Measurements from ENCODE around the gene DBR1. TPM values are rescaled to one million over a fixed set of nuclear protein-coding genes. Genes with fewer than 3 reads are reported as not detected.

DBR1 gene
- total RNA-seq, 5 donors from 2014 or later (not counting 1 experiment from before 2014, with no cell fraction given) = 13.1 to 32.2 (median 27.2) TPM

GRCh38 chr3:138119423-138119766 is 55.3 kb downstream of the DBR1 start:
- Mint-ChIP-seq H3K9me3 (no peaks in the 10 kb centered on the region), H3K4me1 (peaks cover 6 to 11% (median 9%) of the 10 kb centered on the region in 3 donors), H3K4me3 (no peak overlapping the region), H3K36me3 (no peaks in the 10 kb centered on the region), H3K27ac (no peak overlapping the region), H3K27me3 (peaks cover 28 to 38% of the 10 kb centered on the region in 2 donors)
- ChIA-PET CTCF (interaction anchor here in 1 of 2 donors (1.9 kb wide), 1 partner anchor 50 kb away, joined by 9 read pairs; no protein-coding TSS in a partner anchor), POLR2A (no interaction called here)
- no peaks in the 10 kb centered on the region for H3K36me3 ChIP-seq (ENCODE audit: control insufficient read depth in 2 of 2, extremely low read depth in 1 of 2, insufficient read depth in 1 of 2, low read length in 1 of 2)
- no peaks in the 10 kb centered on the region for H3K9me3 ChIP-seq
- no CpG with 5 or more reads among the region's 4 CpGs for WGBS (ENCODE audit: insufficient coverage)
- DNase-seq (no peak), ATAC-seq (replicated peaks in 1 of 4) (no peak)
- peaks cover 0 to 12% of the 10 kb centered on the region in 2 experiments for H3K4me1 ChIP-seq (ENCODE audit: control insufficient read depth in 1 of 2, extremely low read depth in 1 of 2, insufficient read depth in 2 of 2, low read length in 2 of 2)
- H3K27ac ChIP-seq (ENCODE audit: low read length) = no peak overlapping the region
- H3K27me3 ChIP-seq (replicated peaks in 1 of 2; ENCODE audit: control insufficient read depth in 2 of 2, extremely low read depth in 1 of 2, insufficient read depth in 2 of 2, low read length in 1 of 2) = peaks cover 0 to 31% of the 10 kb centered on the region in 2 experiments
- no peak overlapping the region for H3K4me3 ChIP-seq (ENCODE audit: control insufficient read depth in 1 of 2, extremely low read depth in 1 of 2, low read length in 1 of 2)

- DNase-seq (peak in 24 of 35 experiments; percentile 2 to 53 (median 20)), ATAC-seq (replicated peaks in 1 of 4) (peak; percentile 55 to 69 (median 57))
- Mint-ChIP-seq H3K27me3 (peaks cover 28 to 41% of the 10 kb centered on the region in 2 donors), H3K4me1 (peaks cover 6 to 12% (median 9%) of the 10 kb centered on the region in 3 donors), H3K4me3 (no peak overlapping the region), H3K36me3 (no peaks in the 10 kb centered on the region), H3K9me3 (no peaks in the 10 kb centered on the region), H3K27ac (no peak overlapping the region)
- Histone ChIP-seq H3K27ac (ENCODE audit: low read length) (no peak overlapping the region), H3K27me3 (replicated peaks in 1 of 2; ENCODE audit: control insufficient read depth in 2 of 2, extremely low read depth in 1 of 2, insufficient read depth in 2 of 2, low read length in 1 of 2) (peaks cover 0 to 36% of the 10 kb centered on the region in 2 experiments), H3K9me3 (no peaks in the 10 kb centered on the region), H3K4me1 (ENCODE audit: control insufficient read depth in 1 of 2, extremely low read depth in 1 of 2, insufficient read depth in 2 of 2, low read length in 2 of 2) (peaks cover 0 to 14% of the 10 kb centered on the region in 2 experiments), H3K36me3 (ENCODE audit: control insufficient read depth in 2 of 2, extremely low read depth in 1 of 2, insufficient read depth in 1 of 2, low read length in 1 of 2) (no peaks in the 10 kb centered on the region), H3K4me3 (ENCODE audit: control insufficient read depth in 1 of 2, extremely low read depth in 1 of 2, low read length in 1 of 2) (no peak overlapping the region)
- POLR2A ChIA-PET = no interaction called here
- CTCF ChIA-PET = interaction anchor here (0.5 to 1.9 kb wide), 7 partner anchors 8 to 1796 kb away, joined by 3 to 9 read pairs (median 6); no protein-coding TSS in a partner anchor
- WGBS (ENCODE audit: insufficient coverage) = 40% methylated on average over 1 of the region's 8 CpGs
These were observed 55.9 kb downstream of the DBR1 start for GRCh38 chr3:138118612-138119422.

DNA sequence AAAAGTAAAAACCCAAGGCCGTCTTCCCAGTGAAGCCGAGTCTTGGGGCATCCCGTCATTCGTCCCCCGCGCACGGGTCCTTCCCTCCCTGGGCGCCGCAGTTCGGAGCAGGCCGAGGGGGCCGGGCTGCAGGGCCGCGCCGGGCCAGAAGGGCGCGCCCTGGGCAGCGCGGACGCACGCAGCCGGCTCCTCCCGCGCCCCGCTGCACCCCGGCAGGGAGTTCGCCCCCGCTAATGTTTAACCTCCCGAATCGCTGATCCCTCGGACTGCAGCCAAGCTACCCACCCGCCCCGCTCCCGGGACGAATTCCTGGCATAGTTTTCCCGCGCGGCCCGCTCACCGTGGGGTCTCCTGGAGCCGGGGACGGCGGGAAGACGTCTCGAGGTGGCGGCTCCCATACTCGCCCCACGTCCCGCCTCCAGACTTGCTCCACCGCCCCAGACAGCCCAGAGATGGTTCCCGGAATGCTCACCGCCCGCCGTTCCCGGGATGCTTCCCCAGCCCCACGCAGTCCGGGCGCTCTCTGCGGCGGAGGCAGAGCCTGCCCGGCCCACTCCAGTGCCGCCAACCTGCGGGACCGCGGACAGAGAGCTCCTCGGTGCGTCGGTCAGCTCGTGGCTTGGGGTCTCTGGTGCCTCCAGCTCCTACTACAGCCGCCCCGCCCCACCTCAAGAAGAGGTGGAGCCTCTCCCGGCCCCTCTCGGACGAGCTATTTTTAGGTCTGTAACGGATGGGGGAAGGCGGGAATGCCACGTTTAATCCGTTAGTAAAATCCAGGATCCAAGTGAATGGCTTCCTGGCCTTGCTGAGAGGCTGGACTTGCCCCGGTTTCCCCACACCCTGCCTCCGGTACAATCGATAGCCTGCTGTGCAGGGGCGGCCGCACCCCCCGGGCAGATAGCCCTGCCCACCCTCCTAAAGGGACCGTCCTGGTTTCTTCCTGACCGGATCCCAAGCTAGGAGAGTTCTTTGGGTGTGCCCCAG is 59.4 kb downstream of the DBR1 start, which contains the start of gene DZIP1L:
DZIP1L (minus strand) TSS at position 621 of the 984 bp plus-strand sequence. CDS start 11,637 bp downstream, outside the sequence.
- no peaks in the 10 kb centered on the region for H3K9me3 ChIP-seq
- Mint-ChIP-seq H3K4me1 (peaks cover 6 to 12% (median 9%) of the 10 kb centered on the region in 3 donors), H3K4me3 (peak within 1 kb of the TSS; percentile 70 to 75 (median 73)), H3K36me3 (no peaks in the 10 kb centered on the region), H3K27me3 (peaks cover 45 to 51% of the 10 kb centered on the region in 2 donors), H3K9me3 (no peaks in the 10 kb centered on the region), H3K27ac (no peak within 1 kb of the TSS)
- peak within 1 kb of the TSS; percentile 49 to 52 for H3K4me3 ChIP-seq (ENCODE audit: control insufficient read depth in 1 of 2, extremely low read depth in 1 of 2, low read length in 1 of 2)
- CTCF ChIA-PET = no interaction called here
- H3K36me3 ChIP-seq (ENCODE audit: control insufficient read depth in 2 of 2, extremely low read depth in 1 of 2, insufficient read depth in 1 of 2, low read length in 1 of 2) = no peaks in the 10 kb centered on the region
- peak; percentile 79 to 86 (median 82) for ATAC-seq (replicated peaks in 1 of 4)
- POLR2A ChIA-PET = no interaction called here
- WGBS (ENCODE audit: insufficient coverage) = 2% methylated on average over 72 of the region's 86 CpGs
- H3K4me1 ChIP-seq (ENCODE audit: control insufficient read depth in 1 of 2, extremely low read depth in 1 of 2, insufficient read depth in 2 of 2, low read length in 2 of 2) = peaks cover 0 to 14% of the 10 kb centered on the region in 2 experiments
- H3K27me3 ChIP-seq (replicated peaks in 1 of 2; ENCODE audit: control insufficient read depth in 2 of 2, extremely low read depth in 1 of 2, insufficient read depth in 2 of 2, low read length in 1 of 2) = peaks cover 0 to 33% of the 10 kb centered on the region in 2 experiments
- DNase-seq = peak in 7 of 35 experiments; percentile 4 to 35 (median 13)
- no peak within 1 kb of the TSS for H3K27ac ChIP-seq (ENCODE audit: low read length)

- POLR2A ChIA-PET = no interaction called here
- H3K4me1 ChIP-seq (ENCODE audit: control insufficient read depth in 1 of 2, extremely low read depth in 1 of 2, insufficient read depth in 2 of 2, low read length in 2 of 2) = peaks cover 0 to 14% of the 10 kb centered on the region in 2 experiments
- H3K27me3 ChIP-seq (replicated peaks in 1 of 2; ENCODE audit: control insufficient read depth in 2 of 2, extremely low read depth in 1 of 2, insufficient read depth in 2 of 2, low read length in 1 of 2) = peaks cover 0 to 33% of the 10 kb centered on the region in 2 experiments
- Mint-ChIP-seq H3K36me3 (no peaks in the 10 kb centered on the region), H3K27ac (no peak overlapping the region), H3K4me1 (peaks cover 6 to 12% (median 9%) of the 10 kb centered on the region in 3 donors), H3K4me3 (peak overlapping the region; percentile 56 to 73 (median 71)), H3K9me3 (no peaks in the 10 kb centered on the region), H3K27me3 (peaks cover 48 to 51% of the 10 kb centered on the region in 2 donors)
- no peak for ATAC-seq (replicated peaks in 1 of 4)
- WGBS (ENCODE audit: insufficient coverage) = 56% methylated on average over 6 of the region's 9 CpGs
- no peaks in the 10 kb centered on the region for H3K9me3 ChIP-seq
- CTCF ChIA-PET = no interaction called here
- no peak overlapping the region for H3K27ac ChIP-seq (ENCODE audit: low read length)
- DNase-seq = no peak
- H3K36me3 ChIP-seq (ENCODE audit: control insufficient read depth in 2 of 2, extremely low read depth in 1 of 2, insufficient read depth in 1 of 2, low read length in 1 of 2) = no peaks in the 10 kb centered on the region
- peak overlapping the region in 1 of 2 donors; percentile 49 for H3K4me3 ChIP-seq (ENCODE audit: control insufficient read depth in 1 of 2, extremely low read depth in 1 of 2, low read length in 1 of 2)
These were observed 60.2 kb downstream of the DBR1 start for GRCh38 chr3:138114431-138114918.

DNA sequence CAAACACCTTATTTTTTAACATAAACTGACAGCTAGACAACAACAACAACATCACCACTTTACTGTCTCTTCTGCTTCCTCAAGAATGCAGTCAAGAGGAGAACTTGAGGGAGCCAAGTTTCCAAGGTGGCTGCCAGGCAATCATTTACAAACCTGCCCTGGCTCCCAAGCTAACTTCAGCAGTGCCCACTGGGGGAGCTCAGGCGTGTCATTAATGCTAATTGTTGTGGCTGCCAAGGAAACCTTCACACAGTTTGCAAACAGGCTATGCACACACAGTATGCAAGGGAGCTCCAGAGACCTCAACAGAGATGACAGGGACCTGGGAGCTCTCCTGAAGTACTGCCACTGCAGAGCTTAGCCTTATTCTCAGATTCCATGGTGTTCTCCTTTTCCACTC is 61.4 kb downstream of the DBR1 start:
- DNase-seq = no peak
- peaks cover 6 to 12% (median 9%) of the 10 kb centered on the region in 3 donors for H3K4me1 Mint-ChIP-seq
- ChIA-PET POLR2A (no interaction called here), CTCF (no interaction called here)
- Histone ChIP-seq H3K36me3 (ENCODE audit: control insufficient read depth in 2 of 2, extremely low read depth in 1 of 2, insufficient read depth in 1 of 2, low read length in 1 of 2) (no peaks in the 10 kb centered on the region), H3K4me3 (ENCODE audit: control insufficient read depth in 1 of 2, extremely low read depth in 1 of 2, low read length in 1 of 2) (no peak overlapping the region), H3K27me3 (replicated peaks in 1 of 2; ENCODE audit: control insufficient read depth in 2 of 2, extremely low read depth in 1 of 2, insufficient read depth in 2 of 2, low read length in 1 of 2) (peaks cover 0 to 25% of the 10 kb centered on the region in 2 experiments), H3K4me1 (ENCODE audit: control insufficient read depth in 1 of 2, extremely low read depth in 1 of 2, insufficient read depth in 2 of 2, low read length in 2 of 2) (peaks cover 0 to 14% of the 10 kb centered on the region in 2 experiments), H3K27ac (ENCODE audit: low read length) (no peak overlapping the region), H3K9me3 (no peaks in the 10 kb centered on the region)
- H3K9me3 Mint-ChIP-seq = no peaks in the 10 kb centered on the region
- WGBS (ENCODE audit: insufficient coverage) = 75% methylated on average over 1 of the region's 1 CpG
- peaks cover 45 to 49% of the 10 kb centered on the region in 2 donors for H3K27me3 Mint-ChIP-seq
- ATAC-seq (replicated peaks in 1 of 4) = no peak
- H3K36me3 Mint-ChIP-seq = no peaks in the 10 kb centered on the region
- no peak overlapping the region for H3K27ac Mint-ChIP-seq
- no peak overlapping the region for H3K4me3 Mint-ChIP-seq

DNA sequence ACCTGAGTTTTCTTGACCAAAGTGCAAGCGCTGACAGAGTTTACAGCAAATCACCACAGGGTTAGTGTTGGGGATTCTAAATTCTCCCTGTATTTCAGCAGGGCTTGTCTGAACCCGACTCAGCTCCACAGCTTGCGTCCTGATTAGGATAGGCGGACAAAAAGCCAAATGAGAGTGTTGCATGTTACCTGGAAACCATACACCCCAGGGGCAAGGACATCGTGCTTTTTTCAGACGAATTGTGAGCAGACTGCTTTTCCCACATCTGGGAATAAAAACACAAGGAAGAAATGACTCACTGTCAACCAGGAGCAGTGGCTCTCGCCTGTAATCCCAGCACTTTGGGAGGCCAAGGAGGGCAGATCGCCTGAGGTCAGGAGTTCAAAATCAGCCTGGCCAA is 62.4 kb downstream of the DBR1 start:
- H3K27me3 Mint-ChIP-seq = peaks cover 44 to 49% of the 10 kb centered on the region in 2 donors
- ATAC-seq (replicated peaks in 1 of 4) = no peak
- CTCF ChIA-PET = no interaction called here

More for the DNA sequence above, 62.4 kb downstream of the DBR1 start:
- peaks cover 0 to 14% of the 10 kb centered on the region in 2 experiments for H3K4me1 ChIP-seq (ENCODE audit: control insufficient read depth in 1 of 2, extremely low read depth in 1 of 2, insufficient read depth in 2 of 2, low read length in 2 of 2)
- Mint-ChIP-seq H3K27ac (no peak overlapping the region), H3K36me3 (no peaks in the 10 kb centered on the region), H3K4me1 (peaks cover 6 to 12% (median 9%) of the 10 kb centered on the region in 3 donors), H3K9me3 (no peaks in the 10 kb centered on the region), H3K4me3 (no peak overlapping the region)
- no peaks in the 10 kb centered on the region for H3K9me3 ChIP-seq
- no peaks in the 10 kb centered on the region for H3K36me3 ChIP-seq (ENCODE audit: control insufficient read depth in 2 of 2, extremely low read depth in 1 of 2, insufficient read depth in 1 of 2, low read length in 1 of 2)
- DNase-seq = no peak
- no peak overlapping the region for H3K27ac ChIP-seq (ENCODE audit: low read length)
- WGBS (ENCODE audit: insufficient coverage) = 94% methylated on average over 7 of the region's 8 CpGs
- no peak overlapping the region for H3K4me3 ChIP-seq (ENCODE audit: control insufficient read depth in 1 of 2, extremely low read depth in 1 of 2, low read length in 1 of 2)
- POLR2A ChIA-PET = no interaction called here
- peaks cover 0 to 25% of the 10 kb centered on the region in 2 experiments for H3K27me3 ChIP-seq (replicated peaks in 1 of 2; ENCODE audit: control insufficient read depth in 2 of 2, extremely low read depth in 1 of 2, insufficient read depth in 2 of 2, low read length in 1 of 2)

All from T-cell (primary cell).